HepG2 (cell line): ENCODE results near the gene MAFF. TPM values are rescaled to one million over a fixed set of nuclear protein-coding genes. Genes with fewer than 3 reads are reported as not detected.

Experiments used
- ATAC-seq: fragments of 200-7000 bp; cut with Tn5 transposase; 3 replicates; pipeline ENCODE4 v1.9.1; 2020; ENCODE audit warnings: mild to moderate bottlenecking, moderate library complexity
- BruUV-seq: library from RNA; stranded (reverse); fragments of 400-500 nt; replicated peaks from 2 replicates; lab custom pipeline; 2021; lab: Mats Ljungman, UMichigan
- CTCF ChIA-PET: fragments of 300-600 bp; formaldehyde crosslinking; extraction: SDS; loops from one replicate; lab custom pipeline; 2021; ENCODE audit warnings: low total read pairs, inconsistent platforms, low intra/inter-chr PET ratio; lab: Yijun Ruan, JAX
- POLR2A ChIA-PET: fragments of 350-600 bp; sonication (Branson Sonifier 250); formaldehyde crosslinking; loops from one replicate; lab custom pipeline; 2020; ENCODE audit warnings: antibody characterized with exemption, inconsistent platforms; lab: Yijun Ruan, JAX
- DNase-seq: peaks from one replicate; pipeline ENCODE4 v3.0.0-alpha.2; 2015; ENCODE audit warnings: low spot score
- FAIRE-seq: peaks from 3 replicates; lab custom pipeline; 2011; peaks lifted over from hg19 to GRCh38; lab: Jason Lieb, UNC
- H2AFZ ChIP-seq: one replicate; pipeline ENCODE4 v1.6.1; 2011; ENCODE audit warnings: low read length, inconsistent platforms
- H3K27ac ChIP-seq: fragments of 300-600 bp; 3 replicates; pipeline ENCODE4 v1.8.0; 2011; ENCODE audit warnings: mixed run types, mild to moderate bottlenecking, mixed read lengths, low read length, inconsistent platforms; ENCODE audit not compliant: insufficient read depth; ENCODE audit errors: extremely low read length
- H3K27me3 ChIP-seq, 2 experiments: fragments of 200-600 bp in 1 of 2; 2 replicates in 1 of 2; 3 replicates in 1 of 2; pipeline versions ENCODE4 v1.6.0 to v1.8.0; 2011; ENCODE audit warnings: low read length in 2 of 2, mild to moderate bottlenecking in 2 of 2, moderate library complexity in 2 of 2, inconsistent platforms in 1 of 2; ENCODE audit not compliant: insufficient read depth in 2 of 2, control insufficient read depth in 1 of 2
- H3K36me3 ChIP-seq, 2 experiments: fragments of 200-600 bp in 1 of 2; replicated peaks in 1 of 2; 2 replicates in 1 of 2; 3 replicates in 1 of 2; pipeline versions ENCODE4 v1.5.1 to v1.8.0; 2011; ENCODE audit warnings: low read length in 2 of 2, inconsistent platforms in 1 of 2; ENCODE audit not compliant: insufficient read depth in 2 of 2, control insufficient read depth in 1 of 2
- H3K4me1 ChIP-seq: 2 replicates; pipeline ENCODE4 v1.5.1; 2012; ENCODE audit warnings: low read length, inconsistent platforms; ENCODE audit not compliant: insufficient read depth
- H3K4me2 ChIP-seq: 2 replicates; pipeline ENCODE4 v1.6.0; 2011; ENCODE audit warnings: low read depth, low read length, inconsistent platforms
- H3K4me3 ChIP-seq, 3 experiments: fragments of 200-600 bp in 1 of 3; sonication (generic), shearing (Covaris generic) in 1 of 3; replicated peaks in 1 of 3; 2 replicates each; pipeline ENCODE4 v1.5.1; 2011 to 2016; ENCODE audit warnings: low read length in 3 of 3, inconsistent platforms in 2 of 3, low read depth in 2 of 3, mild to moderate bottlenecking in 2 of 3, control low read depth in 1 of 3, mixed read lengths in 1 of 3; ENCODE audit not compliant: insufficient read depth in 1 of 3
- H3K79me2 ChIP-seq: one replicate; pipeline ENCODE4 v1.6.1; 2011; ENCODE audit warnings: low read length, inconsistent platforms; ENCODE audit not compliant: insufficient read depth
- H3K9ac ChIP-seq: 2 replicates; pipeline ENCODE4 v1.6.0; 2011; ENCODE audit warnings: mild to moderate bottlenecking, low read depth, low read length, inconsistent platforms; ENCODE audit not compliant: insufficient read depth
- H3K9me3 ChIP-seq: 2 replicates; pipeline ENCODE4 v1.5.1; 2012; ENCODE audit warnings: mild to moderate bottlenecking, low read length
- H4K20me1 ChIP-seq: 2 replicates; pipeline ENCODE4 v1.6.0; 2011; ENCODE audit warnings: inconsistent platforms, mild to moderate bottlenecking, low read length, moderate library complexity; ENCODE audit not compliant: insufficient read depth
- CHCHD3 ChIP-seq: sonication (generic); formaldehyde crosslinking; IDR thresholded peaks from 2 replicates; pipeline ENCODE4 v1.8.0; 2022; ENCODE audit warnings: mild to moderate bottlenecking, missing genetic modification reagents, moderate library complexity
- FOXK2 ChIP-seq: fragments of 450-650 bp; IDR thresholded peaks from 2 replicates; pipeline ENCODE4 v1.6.1; 2016
- MATR3 ChIP-seq: sonication (generic); formaldehyde crosslinking; IDR thresholded peaks from 2 replicates; pipeline ENCODE4 v1.4.0; 2020; ENCODE audit warnings: missing genetic modification reagents
- SALL1 ChIP-seq: sonication (generic); formaldehyde crosslinking; IDR thresholded peaks from 2 replicates; pipeline ENCODE4 v1.8.0; 2022; ENCODE audit warnings: mild to moderate bottlenecking, missing genetic modification reagents
- ZBTB38 ChIP-seq: sonication (generic); formaldehyde crosslinking; IDR thresholded peaks from 2 replicates; pipeline ENCODE4 v1.5.1; 2020; ENCODE audit warnings: mild to moderate bottlenecking, missing genetic modification reagents
- ZMAT3 ChIP-seq: sonication (generic); formaldehyde crosslinking; conservative IDR thresholded peaks from 2 replicates; pipeline ENCODE4 v1.7.0; 2021; ENCODE audit warnings: missing genetic modification reagents
- ZNF33B ChIP-seq: sonication (generic); formaldehyde crosslinking; IDR thresholded peaks from 2 replicates; pipeline ENCODE4 v1.5.1; 2020; ENCODE audit warnings: mild to moderate bottlenecking, missing genetic modification reagents
- ZNF883 ChIP-seq: sonication (generic); formaldehyde crosslinking; IDR thresholded peaks from 2 replicates; pipeline ENCODE4 v1.5.1; 2020; ENCODE audit warnings: mild to moderate bottlenecking, missing genetic modification reagents; ENCODE audit errors: not compliant biosample characterization
- WGBS: methylation state at CpG from one replicate; pipeline ENCODE4 v1.1.6; 2017; ENCODE audit warnings: low lambda C conversion rate; 5-methylcytosine and 5-hydroxymethylcytosine counted together
- in situ Hi-C: cut with HindIII; loops from 2 replicates; pipeline ENCODE4 v1.10.0; 2017; ENCODE audit warnings: low pct_unique_long_range_greater_than_20kb; ENCODE audit not compliant: extremely low pct_ligation_motif_present
- intact Hi-C: fragments of 100-400 bp; cut with micrococcal nuclease; formaldehyde crosslinking; loops from one replicate; pipeline ENCODE4 v1.10.0; 2022; ENCODE audit not compliant: unreplicated experiment
- polyA plus RNA-seq, 8 experiments: library from polyadenylated mRNA; depleted of rRNA in 3 of 8; stranded (reverse) in 7 of 8; unstranded in 1 of 8; fragments of >200 nt; fragmentation: Illumina TruSeq in 4 of 8; extraction: Trizol in 4 of 8; gene quantifications; 2 replicates each; pipeline versions ENCODE4 v1.2.1 to v1.2.3, GENCODE V29; 2011 to 2016; ENCODE audit warnings: low read depth in 4 of 8, missing spikeins in 1 of 8, mixed read lengths in 1 of 8; ENCODE audit not compliant: insufficient read depth in 1 of 8
- total RNA-seq, 5 experiments: library from RNA; depleted of rRNA; stranded (reverse); fragments of >200 nt; fragmentation: Illumina TruSeq; extraction: Trizol; gene quantifications; 2 replicates each; pipeline ENCODE4 v1.2.3, GENCODE V29; 2016; ENCODE audit warnings: low read depth in 1 of 5

Gene MAFF
- total and polyA plus RNA-seq, 2 of the 13 experiments (the other 11 are each of a cell fraction or from before 2014, with no cell fraction given): 5.4 to 14.3 TPM

GRCh38 chr22:38162881-38163843 is 38.6 kb upstream of the MAFF start:
- ChIA-PET CTCF (no interaction called here), POLR2A (interaction anchor here (1.1 to 3.6 kb wide), 6 partner anchors 13 to 55 kb away, joined by 3 to 46 read pairs (median 12); partner anchors contain the start of genes BAIAP2L2, MAFF and PLA2G6)
- in situ Hi-C loops: no loop called here
- no TSS peak for BruUV-seq
- Histone ChIP-seq H3K4me1 (peaks cover 39% of the 10 kb centered on the region), H3K27me3 (no peaks in the 10 kb centered on the region), H3K4me3 (no peak overlapping the region), H4K20me1 (no peaks in the 10 kb centered on the region), H3K27ac (peak overlapping the region; percentile 67), H3K4me2 (peak overlapping the region; percentile 77; the same call in 1 of the 2 replicates), H3K9me3 (no peaks in the 10 kb centered on the region), H3K36me3 (no peaks in the 10 kb centered on the region; a peak in 1 of 5 replicates), H3K79me2 (peaks cover 2% of the 10 kb centered on the region), H3K9ac (0 out of 2 replicates have a peak overlapping the region, but pooled peaks have one; percentile 50), H2AFZ (no peak overlapping the region)
- ATAC-seq (no peak; the same call in 2 of the 3 replicates), FAIRE-seq (no peak), DNase-seq (no peak)
- TF ChIP-seq ZMAT3 (CRISPR knock-in tag) (0 out of 2 replicates have a peak, but pooled peaks have one; percentile 3), ZNF33B (CRISPR knock-in tag) (no peak), CHCHD3 (CRISPR knock-in tag) (no peak), SALL1 (no peak), MATR3 (CRISPR knock-in tag) (no peak), ZNF883 (CRISPR knock-in tag) (peak; percentile 31), FOXK2 (no peak), ZBTB38 (CRISPR knock-in tag) (0 out of 2 replicates have a peak, but pooled peaks have one; percentile 17)
- 66% methylated on average over 12 of the region's 14 CpGs for WGBS
- intact Hi-C loops: no loop called here
